ENCODE results near the gene SEMA4D.

GRCh38 chr9:89383030-89383720, 114.7 kb downstream of the SEMA4D start:
- TF ChIP-seq MAX (IDR thresholded peaks at IDR 0.05) (no peak), EP300 (IDR thresholded peaks at IDR 0.05; ENCODE audit: borderline replicate concordance) (no peak), RAD21 (IDR thresholded peaks at IDR 0.05; ENCODE audit: low read depth) (no peak), TAF1 (IDR thresholded peaks at IDR 0.05; ENCODE audit: low read depth) (no peak), YY1 (IDR thresholded peaks at IDR 0.05; ENCODE audit: low read depth) (no peak), CREB1 (IDR thresholded peaks at IDR 0.05; ENCODE audit: low read depth) (no peak), EGR1 (IDR thresholded peaks at IDR 0.05) (no peak)
- TF ChIP-seq, protein P1, sequence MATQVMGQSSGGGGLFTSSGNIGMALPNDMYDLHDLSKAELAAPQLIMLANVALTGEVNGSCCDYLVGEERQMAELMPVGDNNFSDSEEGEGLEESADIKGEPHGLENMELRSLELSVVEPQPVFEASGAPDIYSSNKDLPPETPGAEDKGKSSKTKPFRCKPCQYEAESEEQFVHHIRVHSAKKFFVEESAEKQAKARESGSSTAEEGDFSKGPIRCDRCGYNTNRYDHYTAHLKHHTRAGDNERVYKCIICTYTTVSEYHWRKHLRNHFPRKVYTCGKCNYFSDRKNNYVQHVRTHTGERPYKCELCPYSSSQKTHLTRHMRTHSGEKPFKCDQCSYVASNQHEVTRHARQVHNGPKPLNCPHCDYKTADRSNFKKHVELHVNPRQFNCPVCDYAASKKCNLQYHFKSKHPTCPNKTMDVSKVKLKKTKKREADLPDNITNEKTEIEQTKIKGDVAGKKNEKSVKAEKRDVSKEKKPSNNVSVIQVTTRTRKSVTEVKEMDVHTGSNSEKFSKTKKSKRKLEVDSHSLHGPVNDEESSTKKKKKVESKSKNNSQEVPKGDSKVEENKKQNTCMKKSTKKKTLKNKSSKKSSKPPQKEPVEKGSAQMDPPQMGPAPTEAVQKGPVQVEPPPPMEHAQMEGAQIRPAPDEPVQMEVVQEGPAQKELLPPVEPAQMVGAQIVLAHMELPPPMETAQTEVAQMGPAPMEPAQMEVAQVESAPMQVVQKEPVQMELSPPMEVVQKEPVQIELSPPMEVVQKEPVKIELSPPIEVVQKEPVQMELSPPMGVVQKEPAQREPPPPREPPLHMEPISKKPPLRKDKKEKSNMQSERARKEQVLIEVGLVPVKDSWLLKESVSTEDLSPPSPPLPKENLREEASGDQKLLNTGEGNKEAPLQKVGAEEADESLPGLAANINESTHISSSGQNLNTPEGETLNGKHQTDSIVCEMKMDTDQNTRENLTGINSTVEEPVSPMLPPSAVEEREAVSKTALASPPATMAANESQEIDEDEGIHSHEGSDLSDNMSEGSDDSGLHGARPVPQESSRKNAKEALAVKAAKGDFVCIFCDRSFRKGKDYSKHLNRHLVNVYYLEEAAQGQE (IDR thresholded peaks at IDR 0.05; ENCODE audit: low read depth), result no peak

All from Ishikawa (cell line).